RCC 7860 (cell line): Measurements from ENCODE around the gene WNT8A.

ENCODE experiments used
- DNase-seq: peaks from one replicate; pipeline ENCODE4 v3.0.0-alpha.2; 2015; ENCODE audit warnings: low spot score
- FAIRE-seq: peaks from 2 replicates; lab custom pipeline; 2012; peaks lifted over from hg19 to GRCh38; lab: Jason Lieb, UNC

Gene WNT8A

GRCh38 chr5:138082033-138082432, 1.8 kb upstream of the WNT8A start:
- FAIRE-seq (no peak), DNase-seq (no peak)

DNA sequence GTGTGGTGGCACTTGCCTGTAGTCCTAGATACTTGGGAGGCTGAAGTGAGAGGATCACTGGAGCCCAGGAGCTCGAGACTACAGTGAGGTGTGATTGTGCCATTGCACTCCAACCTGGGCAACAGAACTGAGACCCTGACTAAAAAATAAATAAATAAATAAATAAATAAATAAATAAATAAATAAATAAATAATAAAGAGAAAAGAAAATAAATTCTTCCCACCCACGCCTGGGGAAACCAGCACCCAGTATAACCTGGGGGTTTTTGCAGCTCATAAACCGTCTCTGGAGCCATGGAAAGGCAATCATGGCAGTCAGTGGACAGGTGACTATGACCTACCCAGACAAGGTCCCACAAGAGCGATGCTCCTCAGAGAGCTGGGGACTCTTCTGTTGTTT, 7.9 kb downstream of the WNT8A start:
- FAIRE-seq, result no peak
- no peak for DNase-seq

DNA sequence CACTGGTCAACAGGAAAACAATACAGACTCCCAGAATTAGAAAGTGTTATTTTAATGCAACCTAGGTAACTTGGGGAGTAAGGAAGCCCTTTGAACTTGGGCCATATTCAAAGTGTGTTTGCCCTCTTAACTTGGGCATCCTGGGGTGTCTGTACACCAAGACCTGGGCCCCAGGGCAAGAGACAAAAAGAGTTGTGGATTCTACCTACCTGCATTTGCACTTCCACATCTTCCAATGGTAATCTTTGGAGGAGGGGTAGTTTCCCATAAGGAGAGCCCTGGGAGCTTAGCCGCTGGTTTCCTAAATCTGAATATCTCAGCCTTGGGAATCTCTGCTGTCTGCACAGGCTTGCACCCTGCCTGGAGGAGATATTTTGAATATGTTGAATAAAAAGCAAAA, 8.5 kb downstream of the WNT8A start:
- FAIRE-seq, result no peak

DNA sequence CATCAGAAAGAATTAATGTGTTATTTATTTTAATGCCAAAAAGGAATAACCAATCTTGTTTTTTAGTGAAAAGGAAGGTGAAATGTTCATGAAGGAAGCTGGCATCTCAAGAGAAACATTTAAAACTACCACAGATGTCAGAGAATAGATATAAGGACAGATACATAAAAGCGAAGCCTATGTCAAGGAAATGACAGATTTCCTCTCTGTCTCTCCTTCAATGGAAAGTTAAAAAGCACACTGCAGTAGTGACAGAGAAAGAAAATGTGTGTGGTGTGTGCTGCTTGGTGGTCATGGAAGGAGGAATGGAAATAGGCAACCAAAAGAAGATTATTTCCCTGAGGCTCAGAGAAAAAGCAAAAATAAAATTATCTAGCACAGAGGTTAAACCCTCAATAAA, 9.2 kb downstream of the WNT8A start:
- DNase-seq (no peak), FAIRE-seq (no peak)

More for the DNA sequence above, 8.5 kb downstream of the WNT8A start:
- DNase-seq, result no peak

- no peak for FAIRE-seq
- no peak for DNase-seq
Measured at GRCh38 chr5:138095100-138095907, 11.5 kb downstream of the WNT8A start.

DNA sequence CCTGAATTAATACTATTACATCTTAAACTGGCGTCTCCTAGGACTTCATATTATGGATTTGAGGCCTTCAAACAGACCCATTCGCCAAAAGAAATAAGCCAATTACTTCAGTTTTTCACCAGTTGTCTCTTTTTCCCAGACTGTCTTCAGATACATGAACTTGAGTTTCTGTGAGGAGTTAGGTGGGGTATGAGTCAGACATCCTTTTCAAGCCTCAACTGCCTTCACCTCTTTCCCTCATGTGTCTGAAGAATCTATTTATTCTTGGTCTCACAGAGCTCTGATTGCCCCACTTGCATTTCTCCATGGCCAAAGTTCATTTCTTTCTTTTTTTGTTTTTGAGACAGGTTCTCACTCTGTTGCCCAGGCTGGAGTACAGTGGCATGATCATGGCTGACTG, 12.5 kb downstream of the WNT8A start:
- no peak for FAIRE-seq
- DNase-seq, result no peak

DNA sequence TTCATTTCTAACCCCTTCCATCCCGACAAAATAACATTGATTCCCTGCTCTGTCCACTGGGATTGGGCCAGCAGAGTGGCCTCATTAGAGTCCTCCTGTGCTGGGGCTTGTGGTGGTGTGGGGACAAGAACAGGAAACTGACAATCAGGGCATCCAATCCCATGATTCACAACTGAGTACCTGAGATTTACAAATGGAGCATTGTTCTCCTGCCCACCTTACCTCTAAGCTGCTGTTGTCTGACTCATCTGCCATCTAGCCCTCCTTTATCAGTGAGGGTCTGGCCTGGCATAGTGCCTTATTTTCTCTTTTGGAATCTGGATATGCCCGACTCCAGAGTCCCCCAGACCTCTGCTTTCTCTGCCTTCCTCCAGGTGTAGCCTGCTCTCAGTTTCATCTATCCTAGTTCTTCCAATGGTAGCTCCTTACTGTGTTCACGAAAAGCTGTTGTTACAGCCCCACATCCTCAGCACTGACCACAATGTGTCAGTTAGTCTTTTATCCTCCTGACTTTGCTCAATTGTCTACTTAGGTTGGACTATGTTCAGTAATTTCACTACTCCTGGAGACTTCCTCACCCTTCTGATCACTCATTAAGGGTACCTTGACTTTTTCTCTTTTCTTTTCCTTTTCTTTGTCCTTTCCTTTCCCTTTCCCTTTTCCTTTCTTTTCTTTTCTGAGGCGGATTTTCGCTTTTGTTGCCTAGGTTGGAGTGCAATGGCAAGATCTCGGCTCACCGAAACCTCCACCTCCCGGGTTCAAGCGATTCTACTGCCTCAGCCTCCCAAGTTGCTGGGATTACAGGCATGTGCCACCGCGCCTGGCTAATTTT, 13.4 kb downstream of the WNT8A start:
- FAIRE-seq (no peak), DNase-seq (no peak)

- DNase-seq (no peak), FAIRE-seq (no peak)
Measured at GRCh38 chr5:138102454-138103318, 18.9 kb downstream of the WNT8A start.

GRCh38 chr5:138103319-138103637, 19.4 kb downstream of the WNT8A start:
- no peak for FAIRE-seq
- no peak for DNase-seq

- no peak for DNase-seq
- FAIRE-seq, result no peak
Measured at GRCh38 chr5:138105709-138106108, 21.9 kb downstream of the WNT8A start.

DNA sequence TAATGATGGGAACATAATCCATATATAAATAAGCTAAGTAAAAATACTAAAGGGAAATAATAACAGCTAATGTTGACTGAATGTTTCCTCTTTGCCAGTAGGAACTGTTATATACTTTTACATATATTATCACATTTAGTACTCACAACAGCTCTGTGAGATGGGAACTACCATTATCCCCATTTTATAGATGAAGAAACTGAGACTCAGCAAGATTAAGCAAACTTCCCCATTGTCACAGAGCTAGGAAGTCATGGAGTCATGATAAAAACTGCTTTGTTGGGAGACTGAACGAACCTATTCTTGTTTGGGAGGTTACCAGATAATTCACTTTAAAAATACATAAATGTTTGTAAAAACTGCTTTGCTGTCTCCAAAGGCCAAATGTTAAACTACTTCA, 23.4 kb downstream of the WNT8A start:
- FAIRE-seq (no peak), DNase-seq (no peak)

- DNase-seq, result peak; percentile 48
Measured at GRCh38 chr5:138109463-138110265, 25.8 kb downstream of the WNT8A start.

DNA sequence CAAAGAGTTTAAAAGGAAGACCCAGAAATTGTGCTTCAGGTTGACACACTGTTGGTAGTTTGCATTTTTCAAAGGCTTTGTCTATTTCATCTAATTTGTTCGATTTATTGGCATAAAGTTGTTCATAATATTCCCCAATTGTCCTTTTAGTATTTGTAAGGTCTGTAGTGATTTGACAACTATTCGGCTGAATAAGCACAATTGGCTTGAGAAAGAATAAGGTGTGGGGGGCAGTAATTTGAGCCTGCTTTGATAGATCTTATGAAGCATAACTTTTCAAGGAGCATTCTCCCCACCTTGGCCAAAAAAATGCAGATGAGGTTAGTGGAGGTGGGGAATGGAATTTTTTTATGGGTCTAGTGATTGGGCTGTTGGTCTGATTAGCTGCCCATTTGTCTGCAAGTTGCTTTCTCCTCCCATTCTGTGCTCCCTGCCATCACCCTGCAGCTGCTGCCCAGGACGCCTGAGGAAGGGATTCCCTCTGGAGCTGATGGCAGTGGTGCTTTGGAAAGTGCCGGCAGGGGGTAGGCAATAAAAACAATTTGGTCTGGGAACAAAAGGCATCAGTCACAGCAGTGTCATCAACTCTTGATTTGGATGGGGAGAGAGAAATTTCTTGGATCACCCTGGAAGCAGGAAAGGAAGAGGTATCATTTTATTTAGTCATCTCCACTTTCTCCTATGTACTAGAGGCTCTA, 26.6 kb downstream of the WNT8A start:
- DNase-seq (no peak), FAIRE-seq (no peak)

More at GRCh38 chr5:138109463-138110265, 25.8 kb downstream of the WNT8A start:
- peak; percentile 80 for FAIRE-seq

DNA sequence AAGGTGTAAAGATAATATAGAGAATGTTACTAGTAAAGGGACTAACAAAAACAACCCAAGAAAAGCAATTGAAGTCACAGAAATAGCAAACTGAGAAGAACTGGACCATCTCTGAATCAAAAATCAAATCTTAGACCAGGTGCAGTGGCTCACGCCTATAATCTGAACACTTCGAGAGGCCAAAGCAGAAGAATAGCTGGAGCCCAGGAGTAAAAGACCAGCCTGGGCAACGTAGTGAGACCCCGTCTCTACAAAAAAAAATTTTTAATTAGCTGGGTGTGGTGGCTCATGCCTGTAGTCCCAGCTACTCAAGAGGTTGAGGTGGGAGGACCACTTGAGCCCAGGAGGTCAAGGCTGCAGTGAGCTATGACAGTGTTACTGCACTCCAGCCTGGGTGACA, 27.3 kb downstream of the WNT8A start:
- no peak for FAIRE-seq

DNA sequence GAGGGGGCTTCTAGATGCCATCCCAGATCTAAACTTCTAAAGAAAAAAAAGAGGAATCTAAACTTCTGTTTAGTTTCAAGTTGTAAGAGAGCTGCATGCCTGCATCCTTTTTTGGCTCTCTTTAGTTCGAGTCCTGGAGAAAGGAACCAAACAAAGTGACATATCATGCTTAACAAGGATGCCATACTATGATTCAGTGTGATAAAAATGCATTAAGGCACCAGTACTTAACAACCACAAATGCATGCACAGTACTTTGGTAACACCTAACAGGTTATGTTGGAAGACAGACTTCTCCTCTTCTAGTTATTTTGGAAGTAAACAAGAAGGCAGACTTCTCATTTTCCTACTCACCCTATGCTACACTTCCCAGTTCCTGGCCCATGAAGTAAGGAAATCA, 28.1 kb downstream of the WNT8A start:
- DNase-seq, result peak; percentile 32
- FAIRE-seq, result no peak

More for the DNA sequence above, 27.3 kb downstream of the WNT8A start:
- DNase-seq, result no peak

DNA sequence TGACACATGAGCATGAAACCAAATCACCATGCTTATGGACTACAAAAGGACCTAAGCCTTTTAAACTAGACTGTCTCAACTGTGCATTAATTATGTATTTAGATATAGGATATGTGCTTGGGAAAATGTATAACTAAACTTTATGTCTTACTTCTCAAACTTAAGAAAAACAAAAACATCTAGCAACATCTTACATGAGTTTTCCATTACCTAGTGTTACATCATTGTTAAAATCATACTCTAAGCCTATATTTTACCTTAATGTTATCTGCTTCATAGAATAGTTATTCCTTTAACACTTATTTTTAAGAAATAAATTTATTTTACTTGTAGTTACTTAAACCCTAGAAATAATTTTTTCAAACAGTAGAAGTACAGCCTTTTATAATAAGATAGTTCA, 31.4 kb downstream of the WNT8A start:
- DNase-seq, result no peak
- peak; percentile 18 for FAIRE-seq

DNA sequence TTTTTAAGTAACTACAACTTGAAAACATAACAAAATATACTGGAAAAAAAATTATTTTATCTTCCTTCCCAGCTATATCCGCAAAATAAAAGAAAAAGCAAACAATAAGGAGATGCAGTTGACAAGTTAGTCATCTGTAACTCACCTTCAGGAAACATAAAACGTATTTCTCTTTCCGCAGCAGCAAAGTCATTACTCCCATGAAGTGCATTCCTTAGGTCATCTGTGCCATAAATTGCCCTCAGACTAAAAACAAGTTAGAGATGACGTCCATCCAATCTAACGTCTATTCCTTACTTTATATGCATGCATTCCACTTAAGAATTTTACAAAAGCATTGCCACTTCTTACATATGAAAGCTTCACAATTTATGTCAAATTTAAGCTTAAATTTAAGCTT, 44.5 kb downstream of the WNT8A start:
- FAIRE-seq, result no peak
- DNase-seq, result no peak

DNA sequence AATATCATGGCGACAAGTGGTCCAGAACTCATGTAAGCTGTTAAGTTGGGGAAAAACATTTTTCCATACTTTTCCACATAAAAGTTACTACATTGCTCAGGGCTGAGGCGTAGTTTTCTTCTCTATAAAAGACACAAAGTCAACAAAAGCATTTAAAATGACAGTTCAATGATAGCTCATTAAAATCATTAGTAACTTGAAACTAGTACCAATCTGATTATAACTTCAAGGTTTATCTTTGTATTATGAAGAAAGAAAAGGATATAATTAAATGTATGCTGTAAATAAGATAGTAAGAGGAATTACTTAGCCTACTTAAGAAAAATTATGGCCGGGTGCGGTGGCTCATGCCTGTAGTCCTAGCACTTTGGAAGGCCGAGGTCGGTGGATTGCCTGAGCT, 45.5 kb downstream of the WNT8A start:
- no peak for FAIRE-seq
- DNase-seq, result no peak

GRCh38 chr5:138132543-138132942, 48.7 kb downstream of the WNT8A start:
- DNase-seq (no peak), FAIRE-seq (no peak)
